HG02870 (cell line): ENCODE data around the gene PDE9A.

Experiments used
- ATAC-seq: cut with Tn5 transposase; IDR thresholded peaks from one replicate; pipeline ENCODE4 v1.9.1; 2021; ENCODE audit warnings: mild to moderate bottlenecking, moderate library complexity; ENCODE audit not compliant: unreplicated experiment

PDE9A gene

DNA sequence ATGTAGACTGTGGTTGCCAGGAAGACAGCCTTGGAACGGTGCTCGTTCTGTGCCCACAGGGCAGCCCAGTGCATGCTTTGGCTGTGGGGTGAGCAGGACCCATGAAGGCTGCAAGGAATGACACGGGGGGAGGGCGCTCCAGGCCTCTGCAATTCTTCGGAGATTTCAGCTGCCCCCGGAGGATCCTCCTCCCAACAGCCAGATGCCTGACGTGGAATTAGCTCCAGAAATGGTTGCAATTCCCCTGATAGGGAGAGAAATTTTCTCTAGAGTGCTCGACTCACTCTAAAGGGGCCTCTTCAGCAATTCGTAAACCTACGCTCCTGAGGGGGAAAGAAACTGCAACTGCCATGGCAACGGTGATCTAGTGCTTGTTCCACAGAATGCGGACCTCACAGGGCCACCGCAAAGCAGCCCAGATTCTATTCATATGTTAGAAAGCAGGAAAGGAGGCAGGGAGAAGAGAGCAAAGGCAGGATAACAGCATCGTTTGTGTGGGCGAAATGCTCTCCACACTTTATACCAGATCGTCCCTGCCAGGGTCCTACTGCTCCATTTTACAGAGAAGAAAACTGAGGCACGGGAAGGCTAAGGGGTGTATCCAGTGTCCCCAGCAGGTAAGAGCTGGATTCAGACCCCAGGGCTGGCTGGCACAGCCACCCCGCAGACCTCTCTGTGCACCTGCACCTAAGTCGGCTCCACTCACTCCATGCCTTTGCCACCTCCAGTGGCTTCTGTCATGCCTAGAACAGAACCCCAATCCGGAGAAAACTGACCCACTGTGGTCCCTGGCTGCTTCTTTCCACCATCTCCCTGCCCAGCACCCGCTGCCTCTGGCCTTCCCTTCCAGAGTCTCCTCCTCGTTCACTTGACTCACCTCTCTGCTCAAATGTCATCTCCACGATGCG lies 11.9 kb upstream of the PDE9A start:
- ATAC-seq, result no peak

DNA sequence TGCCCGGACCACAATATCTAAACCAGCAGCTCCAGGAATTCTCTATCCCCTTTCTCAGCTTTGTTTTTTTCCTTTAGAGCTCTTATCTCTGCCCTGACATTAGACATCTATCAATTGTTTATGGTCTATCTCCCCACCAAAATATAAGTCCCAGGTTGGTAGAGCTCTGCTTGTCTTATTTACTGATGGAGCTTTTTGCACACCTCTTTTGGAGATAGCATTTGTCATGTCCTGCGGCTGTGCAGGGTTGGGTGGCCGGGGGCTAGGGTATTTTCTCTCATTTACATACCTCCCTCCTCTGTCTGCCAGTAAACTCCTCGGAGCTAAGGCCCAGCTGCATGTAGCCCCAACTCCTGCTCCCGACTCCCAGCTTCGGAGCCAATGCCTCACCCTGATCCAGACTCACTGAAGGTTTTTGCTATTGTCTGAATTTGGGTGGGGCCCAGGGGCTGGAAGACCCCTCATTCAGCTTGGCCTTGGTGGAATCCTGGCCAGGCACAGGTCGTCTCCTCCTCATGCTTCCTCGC lies 11.1 kb upstream of the PDE9A start:
- ATAC-seq, result no peak

DNA sequence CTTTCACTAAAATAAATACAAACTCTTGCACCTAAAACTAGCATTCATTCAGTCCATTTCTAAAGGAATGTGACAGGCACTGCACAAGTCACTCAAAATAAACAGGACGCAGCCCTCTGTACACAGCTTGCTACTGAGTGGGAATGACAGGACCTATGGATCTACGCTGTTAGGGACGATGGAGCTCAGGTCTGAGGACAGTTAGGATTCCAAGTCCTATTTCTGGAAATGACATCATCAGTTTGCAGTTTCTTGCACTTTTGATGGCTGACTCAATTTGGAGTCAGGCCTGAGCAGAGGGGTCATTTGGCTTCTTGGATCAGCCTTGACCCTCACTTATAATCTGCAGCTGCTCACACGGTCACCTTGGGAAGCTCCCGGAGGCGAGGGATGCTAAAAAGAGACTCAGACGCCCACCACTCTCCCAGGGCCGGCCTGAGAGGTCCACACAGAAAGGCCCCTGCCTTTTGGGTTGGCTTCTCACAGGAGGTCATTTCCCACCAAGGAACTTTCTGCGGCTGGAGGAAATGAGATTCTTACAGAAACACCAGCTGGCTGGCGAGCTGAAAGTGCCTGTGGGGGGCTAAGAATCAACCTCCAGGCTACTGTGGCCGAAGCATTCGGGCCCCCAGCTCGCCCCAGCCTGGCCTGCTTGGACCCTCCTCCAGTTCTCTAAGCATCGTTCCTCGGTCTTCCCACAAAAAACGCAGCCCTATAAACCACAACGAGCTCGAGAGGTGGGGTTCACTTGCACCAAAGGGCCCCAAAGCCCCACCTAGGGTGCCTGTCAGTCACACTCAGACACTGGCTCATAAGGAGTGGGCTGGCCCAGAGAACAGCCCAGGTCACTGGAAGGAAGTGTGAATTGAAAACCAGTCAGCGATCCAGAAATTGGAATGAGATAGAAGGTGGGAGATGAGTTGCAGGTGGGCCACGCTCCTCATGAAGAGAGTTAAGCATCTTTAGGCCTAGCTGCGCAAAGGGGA lies 8.9 kb upstream of the PDE9A start:
- no peak for ATAC-seq

DNA sequence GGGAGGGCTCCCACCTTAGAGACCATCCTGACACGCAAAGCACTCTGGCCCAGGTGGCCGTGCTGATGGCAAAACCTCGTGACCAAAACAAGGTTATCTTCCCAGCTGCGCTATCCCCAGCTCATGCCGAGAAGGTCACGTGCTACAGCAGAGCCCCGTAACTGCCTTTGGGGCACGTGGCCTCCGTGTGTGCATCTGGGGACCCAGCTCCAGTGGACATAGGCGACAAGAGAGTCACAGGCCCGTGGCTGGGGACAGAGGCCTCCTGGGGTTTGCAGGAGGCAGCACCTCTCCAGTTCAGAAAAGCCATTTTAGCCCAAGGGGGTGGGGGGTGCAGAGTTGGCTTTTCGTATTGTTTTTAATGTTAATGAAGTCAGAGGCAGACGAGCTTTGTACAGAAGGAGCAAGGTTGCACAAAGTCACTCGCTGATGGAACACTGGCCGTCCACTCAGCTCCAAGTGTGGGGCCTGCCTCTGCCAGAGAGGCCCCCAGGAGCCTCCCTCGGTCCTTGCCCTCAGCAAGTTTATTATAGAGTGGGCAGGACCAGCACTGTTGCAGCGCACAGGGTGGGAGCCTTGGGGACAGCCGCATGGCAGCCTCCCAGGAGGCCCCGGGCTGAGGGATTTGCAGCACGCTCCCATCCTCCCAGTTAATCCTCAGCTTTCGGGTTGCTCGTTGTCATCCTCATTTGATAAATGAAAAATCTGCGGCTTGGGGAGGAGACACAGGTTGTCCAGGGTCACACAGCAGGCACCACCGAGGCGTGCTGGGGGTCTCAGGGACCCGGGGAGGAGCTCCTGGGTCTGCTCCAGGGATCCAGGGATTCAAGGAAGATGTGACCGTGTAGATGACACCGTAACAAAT lies 8.0 kb upstream of the PDE9A start:
- ATAC-seq, result no peak

DNA sequence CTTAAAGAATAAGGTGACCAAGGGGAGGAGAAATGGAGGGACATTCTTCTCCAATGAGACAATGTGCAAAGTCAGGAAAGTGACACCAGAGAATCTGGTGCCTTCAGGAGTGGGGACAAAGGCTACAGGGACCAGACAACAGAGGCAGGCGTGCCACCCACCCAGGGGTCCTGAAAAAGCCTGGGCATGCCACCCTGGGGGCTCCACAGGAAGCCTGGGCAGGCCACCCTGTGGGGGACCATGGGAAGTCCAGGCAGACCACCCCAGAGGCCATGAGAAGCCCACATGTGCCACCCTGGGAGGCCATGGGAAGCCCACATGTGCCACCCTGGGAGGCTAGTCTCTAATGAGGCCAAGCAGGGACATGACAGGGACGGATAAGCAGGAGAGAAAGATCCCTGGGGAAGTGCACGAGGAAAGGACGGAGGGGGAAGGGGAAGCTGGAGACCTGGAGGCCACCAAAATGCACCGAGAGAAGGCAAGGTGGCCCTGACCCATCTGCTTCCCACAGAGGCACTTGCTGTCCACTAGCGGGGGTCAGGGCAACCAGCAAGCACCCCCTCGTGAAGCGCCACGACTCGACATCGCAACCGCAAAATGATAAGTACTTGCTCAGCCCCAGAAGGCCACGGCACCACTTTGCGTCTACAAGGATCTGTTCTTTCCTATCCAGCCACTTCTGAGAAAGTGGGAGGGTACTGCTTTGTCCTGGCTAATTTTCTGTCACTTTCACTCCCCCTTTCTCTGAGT lies 7.2 kb upstream of the PDE9A start:
- ATAC-seq, result no peak

DNA sequence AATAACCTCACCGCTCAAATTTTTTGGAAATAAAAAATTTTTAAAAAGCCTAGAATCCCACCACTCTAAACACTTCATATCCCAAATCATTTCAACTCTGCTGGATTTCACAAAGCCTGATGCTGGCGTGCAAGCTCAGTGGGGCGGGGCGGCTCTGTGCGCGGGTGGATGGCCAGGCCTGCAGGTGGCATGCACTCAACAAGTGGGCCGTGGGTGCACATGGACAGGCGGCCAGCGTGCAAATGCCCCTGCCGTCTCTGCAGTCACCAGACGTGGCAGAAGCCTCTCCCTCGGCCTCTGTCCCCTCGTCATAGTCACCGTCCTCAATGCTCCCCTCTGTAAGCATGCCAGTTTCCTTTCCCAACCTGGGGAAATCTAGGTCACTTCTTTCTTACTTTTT lies 6.6 kb upstream of the PDE9A start:
- ATAC-seq, result no peak

DNA sequence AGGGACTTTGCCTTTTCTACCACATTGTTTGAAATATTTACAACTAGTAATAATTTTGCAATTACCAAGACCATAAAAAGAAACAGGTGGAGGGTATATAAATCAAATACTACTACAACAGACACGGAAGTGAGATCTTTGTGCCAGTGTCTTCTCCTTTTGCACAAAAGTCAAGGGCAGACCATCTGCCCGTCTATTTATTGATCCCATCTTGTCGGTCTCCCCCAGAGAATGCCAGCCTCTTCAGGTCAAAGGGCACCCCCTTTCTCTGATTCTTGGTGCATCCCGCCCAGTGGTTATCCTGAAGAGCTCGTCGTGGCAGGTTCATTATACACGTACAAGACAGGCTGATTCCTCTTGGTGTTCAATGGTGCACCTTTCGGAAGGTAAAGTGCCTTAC lies 4.8 kb upstream of the PDE9A start:
- ATAC-seq, result no peak

DNA sequence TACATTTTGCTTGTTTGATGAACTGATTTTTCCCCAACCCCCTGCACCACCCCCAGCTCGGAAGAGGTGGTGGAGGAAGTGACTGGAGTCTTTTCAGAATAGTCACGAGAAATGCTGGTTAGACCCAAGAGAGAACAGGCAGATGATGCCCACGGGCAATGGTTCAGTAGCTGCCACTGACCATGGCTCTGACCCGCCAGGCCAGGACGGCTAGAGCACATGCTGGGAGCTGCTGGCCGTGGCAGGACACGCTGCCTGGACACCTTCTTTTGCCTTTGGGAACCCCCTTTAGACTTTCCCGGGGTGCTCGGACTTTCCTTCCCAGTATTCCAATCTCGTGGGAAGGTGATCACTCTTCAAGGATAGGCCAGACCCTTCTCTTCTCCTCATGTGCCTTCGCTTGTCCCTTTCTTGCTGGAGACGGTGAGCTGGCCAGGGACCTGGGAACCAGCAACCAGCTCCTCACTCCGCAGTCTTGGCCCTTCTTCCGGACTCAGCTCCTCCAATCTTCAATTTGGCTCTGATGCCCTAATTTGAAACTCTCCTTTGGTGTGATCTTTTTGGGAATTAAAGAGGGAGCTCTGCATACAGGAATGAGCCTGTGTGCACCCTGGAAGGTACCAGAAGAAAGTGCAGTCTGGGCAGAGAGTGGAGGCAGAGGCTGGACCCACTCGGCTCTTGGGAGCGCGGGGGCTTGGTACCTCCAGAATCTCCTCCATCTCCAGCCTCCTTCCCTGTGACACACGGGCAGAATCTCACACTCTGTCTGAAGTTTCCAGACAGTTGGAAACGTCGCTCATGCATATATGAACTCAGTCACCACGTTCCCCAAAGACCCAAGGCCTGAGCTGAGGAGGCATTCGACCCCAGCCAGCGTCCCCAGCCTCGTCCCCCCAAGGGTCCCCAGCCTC lies 4.0 kb upstream of the PDE9A start:
- ATAC-seq, result no peak

DNA sequence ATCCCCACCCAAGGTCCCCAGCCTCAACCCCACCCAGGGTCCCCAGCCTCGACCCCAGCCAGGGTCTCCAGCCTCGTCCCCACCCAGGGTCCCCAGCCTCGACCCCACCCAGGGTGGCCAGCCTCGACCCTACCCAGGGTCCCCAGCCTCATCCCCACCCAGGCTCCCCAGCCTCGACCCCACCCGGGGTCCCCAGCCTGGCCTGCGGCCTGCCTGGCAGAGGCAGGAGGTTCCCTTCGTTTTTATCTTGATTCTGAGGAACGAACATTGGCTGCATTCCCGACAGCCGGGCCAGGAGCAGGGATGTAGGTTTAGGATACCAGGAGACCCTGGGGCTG lies 3.4 kb upstream of the PDE9A start:
- no peak for ATAC-seq

DNA sequence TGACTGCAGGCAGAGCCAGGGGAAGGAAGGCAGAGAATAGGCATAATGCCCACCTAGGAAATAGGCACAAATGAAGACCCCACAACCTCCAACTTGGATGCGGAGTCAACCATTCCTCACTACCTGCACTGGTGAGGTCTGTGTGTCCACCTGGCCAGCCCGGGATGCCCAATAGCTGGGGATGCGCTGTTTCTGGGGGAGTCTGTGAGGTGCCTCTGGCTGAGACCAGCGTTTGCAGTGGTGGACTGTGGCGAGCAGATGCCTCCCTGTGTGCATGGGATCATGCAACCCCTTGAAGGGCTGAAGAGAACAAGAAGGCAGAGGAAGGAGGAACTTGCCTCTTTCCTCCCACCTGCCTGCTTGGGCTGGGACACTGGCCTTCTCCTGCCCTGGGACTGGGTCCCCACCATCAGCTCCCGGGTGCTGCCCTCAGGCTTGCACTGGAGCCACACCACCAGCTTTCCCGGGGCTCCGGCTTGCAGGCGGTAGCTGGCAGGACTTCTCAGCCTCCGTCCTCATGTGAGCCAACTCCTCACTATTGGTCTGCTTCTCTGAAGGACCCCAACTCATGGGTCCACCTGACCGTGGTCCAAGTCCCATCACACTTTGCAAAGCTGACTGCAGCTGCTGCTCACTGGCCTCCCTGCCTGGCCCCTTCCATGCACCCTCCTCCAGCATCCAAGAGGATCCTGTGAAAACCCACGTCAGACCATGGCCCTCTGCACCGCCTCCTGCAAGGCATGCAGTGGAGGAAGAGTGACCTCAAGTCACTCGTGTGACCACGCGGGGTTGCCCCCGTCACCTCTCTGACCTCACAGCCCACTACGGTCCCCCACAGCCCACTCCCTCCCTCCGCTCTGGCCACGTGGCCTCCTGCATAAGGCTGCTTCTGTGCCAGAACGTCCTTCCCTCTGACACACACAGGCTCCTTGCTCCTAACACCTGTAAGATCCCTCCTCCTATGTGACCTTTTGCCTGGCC lies 2.7 kb upstream of the PDE9A start:
- ATAC-seq, result no peak

DNA sequence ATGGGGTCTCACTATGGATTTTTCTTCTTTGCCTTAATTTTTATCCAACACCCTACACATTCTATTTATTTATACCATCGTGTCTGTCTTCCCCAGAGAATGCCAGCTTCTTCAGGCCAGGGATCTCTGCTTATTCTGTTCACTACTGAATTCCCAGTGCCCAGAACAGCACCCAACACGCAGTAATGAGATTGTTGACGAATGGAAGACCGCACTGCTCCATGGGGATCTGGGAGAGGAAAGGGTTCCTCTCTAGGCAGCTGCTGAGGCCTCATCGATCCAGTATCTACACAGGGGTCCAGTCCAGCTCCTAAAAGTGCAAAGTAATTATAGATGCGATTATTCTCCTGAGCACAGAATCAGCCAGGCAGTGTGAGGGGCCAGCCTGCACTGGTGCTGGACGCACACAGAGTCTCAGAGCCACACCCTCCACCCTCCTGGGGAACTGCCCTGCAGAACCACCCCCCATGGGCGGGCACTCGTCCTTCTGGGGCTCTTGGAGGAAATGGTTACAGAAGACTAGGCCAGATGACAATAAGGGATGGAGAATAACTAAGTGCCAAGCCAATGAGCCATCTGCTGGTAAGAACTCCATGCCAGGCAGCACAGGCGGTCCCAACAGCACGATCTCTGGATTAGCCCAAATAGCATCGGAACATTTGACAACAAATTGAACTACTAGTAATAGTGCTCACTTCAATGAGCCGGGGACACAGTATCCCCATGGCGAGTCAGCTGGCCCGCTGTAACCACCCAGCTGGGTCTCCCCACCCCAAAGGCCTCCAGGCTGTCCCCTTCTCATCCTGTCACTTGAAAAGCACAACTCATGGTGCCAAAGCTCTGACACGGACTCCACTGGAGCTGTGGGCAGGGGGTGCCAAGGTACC lies 1.7 kb upstream of the PDE9A start:
- no peak for ATAC-seq

DNA sequence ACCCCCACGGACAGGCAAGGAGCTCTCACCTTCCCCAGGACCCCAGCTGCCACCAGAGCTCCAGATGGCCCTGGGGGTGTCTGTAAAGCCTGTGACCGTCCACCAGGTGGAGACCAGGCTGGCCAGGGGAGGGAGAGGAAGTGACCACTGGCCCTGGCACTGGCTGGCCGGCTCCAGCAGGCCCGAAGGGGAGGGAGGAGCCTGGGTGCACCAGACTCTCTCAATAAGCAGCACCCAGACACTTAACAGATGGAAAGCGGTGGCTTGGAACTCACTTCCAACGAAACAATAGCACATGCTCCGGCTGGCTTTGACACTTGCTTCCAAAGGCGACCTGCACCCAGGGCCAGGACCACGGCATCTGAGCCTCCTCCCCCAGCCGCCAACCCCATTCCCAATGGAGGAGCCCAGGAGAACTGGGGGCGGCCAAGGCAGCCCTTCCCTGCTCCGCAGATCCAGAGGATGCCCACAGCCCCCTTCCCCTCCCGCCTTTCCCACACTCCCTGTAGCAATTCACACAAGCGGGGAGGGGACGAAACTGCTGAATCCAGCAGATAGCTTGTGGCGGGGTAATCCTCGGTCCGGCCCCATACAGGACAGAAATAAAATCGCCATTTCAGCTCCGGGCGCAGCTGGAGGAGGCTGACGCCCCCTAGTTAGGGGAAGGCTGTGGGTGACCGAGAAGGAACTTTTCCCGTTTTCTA lies 742 bp upstream of the PDE9A start:
- ATAC-seq, result no peak

DNA sequence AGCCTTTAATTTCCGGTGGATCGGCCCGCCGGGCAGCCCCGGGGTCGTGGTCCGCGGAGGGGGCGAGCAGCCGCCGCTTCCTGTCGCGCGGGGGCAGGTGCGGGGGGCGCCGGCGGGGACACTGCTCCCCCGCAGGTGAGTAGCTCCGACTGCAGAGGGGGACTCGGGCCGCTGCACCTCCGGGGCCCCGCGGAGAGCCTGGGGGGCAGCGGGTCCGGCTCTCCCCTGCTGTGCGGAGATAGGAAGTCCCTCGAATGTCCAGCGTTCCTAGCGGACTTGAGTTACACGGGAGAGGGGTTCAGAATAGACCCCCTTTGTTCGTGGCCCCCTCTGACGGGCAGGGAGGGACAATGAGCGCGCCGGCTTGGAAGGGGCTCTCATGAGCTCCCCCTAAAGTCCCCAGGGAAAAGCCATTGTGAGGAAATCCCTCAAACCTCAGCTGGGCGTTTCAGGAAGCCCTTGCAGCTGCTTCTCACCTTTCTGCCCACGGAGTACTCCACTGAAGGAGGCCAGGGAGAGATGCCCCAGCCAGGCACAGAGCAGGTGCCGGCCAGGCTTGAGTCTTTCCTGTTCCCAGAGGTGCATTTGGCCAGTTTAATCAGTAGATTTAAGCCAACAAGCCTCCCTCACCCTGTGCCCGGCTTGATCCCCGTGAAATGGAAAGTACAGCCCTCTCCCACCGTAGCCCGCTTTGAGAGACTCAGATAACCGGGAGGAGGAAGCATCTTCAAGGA lies 925 bp downstream of the PDE9A start:
- ATAC-seq, result no peak

DNA sequence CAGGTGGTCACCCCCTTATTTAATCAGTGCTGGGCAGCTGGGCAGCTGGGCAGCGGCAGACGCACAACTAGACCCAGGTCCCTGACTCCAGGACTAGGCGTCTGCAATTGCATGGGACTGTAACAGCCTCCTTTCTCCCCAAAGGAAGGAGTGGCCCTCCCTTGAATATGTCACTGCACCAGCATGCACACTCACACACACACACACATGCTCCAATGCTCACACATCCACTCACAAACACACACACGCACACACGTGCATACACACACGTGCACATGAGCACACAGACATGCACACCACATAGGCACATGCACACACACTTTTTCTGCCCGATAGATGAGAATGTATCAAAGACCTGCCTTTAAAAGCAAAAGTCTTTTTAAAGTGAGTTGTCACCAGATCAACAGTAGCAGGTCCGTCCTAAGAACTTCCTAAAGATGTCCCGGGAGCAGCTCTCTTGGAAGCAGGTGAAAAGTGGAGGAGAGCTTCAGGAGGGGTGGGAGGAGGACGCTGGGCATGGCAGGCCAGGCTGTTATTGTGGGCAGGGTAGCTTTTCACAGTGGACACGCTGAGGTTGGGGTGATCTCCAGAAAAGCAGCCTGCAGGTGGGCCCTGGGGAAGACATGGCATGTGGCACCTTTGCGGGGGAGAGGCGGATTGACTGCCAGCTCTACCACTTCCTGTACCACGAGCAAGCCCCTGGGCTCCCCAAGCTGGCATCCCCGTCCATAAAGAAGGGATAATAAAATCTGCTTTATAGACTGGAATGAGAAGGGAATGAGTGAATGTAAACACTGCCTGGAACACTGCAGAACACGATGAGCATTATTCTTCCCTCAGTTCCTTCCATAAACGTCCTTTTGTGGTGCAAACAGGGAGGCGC lies 1.7 kb downstream of the PDE9A start:
- ATAC-seq, result no peak
